Endothelial cell of umbilical vein (primary cell): ENCODE measurements around the gene LRRC46. TPM values are rescaled to one million over a fixed set of nuclear protein-coding genes. Genes with fewer than 3 reads are reported as not detected.

Experiments used
- BruUV-seq: library from RNA; stranded (reverse); fragments of 400-500 nt; replicated peaks from 2 replicates; lab custom pipeline; 2021; lab: Mats Ljungman, UMichigan
- CTCF ChIA-PET: fragments of 300-600, 350-600 bp; sonication (Branson Sonifier 250); formaldehyde crosslinking; loops from one replicate; lab custom pipeline; 2021; ENCODE audit warnings: antibody characterized with exemption, inconsistent platforms; lab: Charles Lee
- POLR2A ChIA-PET: fragments of 300-600, 350-600 bp; sonication (Branson Sonifier 250); formaldehyde crosslinking; loops from one replicate; lab custom pipeline; 2021; ENCODE audit warnings: antibody characterized with exemption, inconsistent platforms; lab: Charles Lee
- DNase-seq: peaks from one replicate; pipeline ENCODE4 v3.0.0-alpha.2; 2011; ENCODE audit warnings: low read depth, low spot score
- FAIRE-seq: peaks from 2 replicates; lab custom pipeline; 2011; peaks lifted over from hg19 to GRCh38; lab: Jason Lieb, UNC
- H2AFZ ChIP-seq: 2 replicates; pipeline ENCODE4 v1.6.0; 2012; ENCODE audit warnings: low read depth, low read length, control low read depth, inconsistent platforms
- H3K27ac ChIP-seq: 2 replicates; pipeline ENCODE4 v1.5.1; 2011; ENCODE audit warnings: low read depth, mild to moderate bottlenecking, control low read depth, low read length, moderate library complexity; ENCODE audit not compliant: insufficient read depth
- H3K27me3 ChIP-seq, 2 experiments: 2 replicates each; pipeline versions ENCODE4 v1.6.0 to v1.6.1; 2011; ENCODE audit warnings: low read length in 2 of 2, mixed read lengths in 1 of 2; ENCODE audit not compliant: control insufficient read depth in 2 of 2, insufficient read depth in 2 of 2
- H3K36me3 ChIP-seq, 2 experiments: 2 replicates in 1 of 2; 3 replicates in 1 of 2; pipeline ENCODE4 v1.5.1; 2011; ENCODE audit warnings: low read length in 2 of 2, mild to moderate bottlenecking in 1 of 2, moderate library complexity in 1 of 2; ENCODE audit not compliant: control insufficient read depth in 2 of 2, insufficient read depth in 2 of 2; ENCODE audit errors: extremely low read depth in 1 of 2
- H3K4me1 ChIP-seq: 3 replicates; pipeline ENCODE4 v1.5.1; 2011; ENCODE audit warnings: mild to moderate bottlenecking, low read length; ENCODE audit not compliant: control insufficient read depth, insufficient read depth; ENCODE audit errors: extremely low read depth
- H3K4me2 ChIP-seq: 2 replicates; pipeline ENCODE4 v1.6.1; 2011; ENCODE audit warnings: low read length, control low read depth, mixed read lengths; ENCODE audit not compliant: insufficient read depth
- H3K4me3 ChIP-seq, 3 experiments: fragments of 200-600 bp in 1 of 3; sonication (generic), shearing (Covaris generic) in 1 of 3; replicated peaks in 1 of 3; 2 replicates each; pipeline ENCODE4 v1.5.1; 2011 to 2016; ENCODE audit warnings: control low read depth in 3 of 3, low read length in 3 of 3, mild to moderate bottlenecking in 2 of 3, inconsistent platforms in 1 of 3, low read depth in 1 of 3, moderate library complexity in 1 of 3; ENCODE audit not compliant: insufficient read depth in 1 of 3
- H3K79me2 ChIP-seq: 2 replicates; pipeline ENCODE4 v1.6.0; 2012; ENCODE audit warnings: low read length, inconsistent platforms; ENCODE audit not compliant: control insufficient read depth, insufficient read depth
- H3K9ac ChIP-seq: replicated peaks from 2 replicates; pipeline ENCODE3; 2011; ENCODE audit warnings: low read length, control low read depth; ENCODE audit not compliant: insufficient read depth; ENCODE audit errors: extremely low read depth
- H3K9me1 ChIP-seq: replicated peaks from 3 replicates; pipeline ENCODE4 v1.6.0; 2011; ENCODE audit warnings: mild to moderate bottlenecking, low read length; ENCODE audit not compliant: control insufficient read depth, insufficient read depth; ENCODE audit errors: extremely low read depth
- H3K9me3 ChIP-seq: replicated peaks from 2 replicates; pipeline ENCODE4 v1.5.1; 2012; ENCODE audit warnings: low read length, inconsistent platforms; ENCODE audit not compliant: control insufficient read depth, insufficient read depth
- H4K20me1 ChIP-seq: replicated peaks from 2 replicates; pipeline ENCODE3; 2011; ENCODE audit warnings: mild to moderate bottlenecking, low read length; ENCODE audit not compliant: control insufficient read depth, insufficient read depth; ENCODE audit errors: extremely low read depth
- CTCF ChIP-seq, 2 donors: IDR thresholded peaks; 1 replicate in 1 of 2; 2 replicates in 1 of 2; pipeline ENCODE4 v1.5.1; 2011; ENCODE audit warnings: low read length in 2 of 2, mild to moderate bottlenecking in 2 of 2, moderate library complexity in 2 of 2, control low read depth in 1 of 2, inconsistent platforms in 1 of 2, low read depth in 1 of 2; ENCODE audit not compliant: insufficient read depth in 1 of 2; ENCODE audit errors: extremely low read depth in 1 of 2
- EZH2 ChIP-seq: IDR thresholded peaks from 2 replicates; pipeline ENCODE4 v1.6.1; 2012; ENCODE audit warnings: borderline replicate concordance, low read depth, mild to moderate bottlenecking, moderate library complexity, low read length, inconsistent platforms; ENCODE audit not compliant: severe bottlenecking
- FOS ChIP-seq: IDR thresholded peaks from 2 replicates; pipeline ENCODE4 v1.6.1; 2011; ENCODE audit warnings: mild to moderate bottlenecking, low read length, moderate library complexity, borderline replicate concordance; ENCODE audit not compliant: insufficient read depth
- GATA2 ChIP-seq: IDR thresholded peaks from 2 replicates; pipeline ENCODE4 v1.7.0; 2011; ENCODE audit warnings: low read depth, mild to moderate bottlenecking, moderate library complexity, mixed read lengths, low read length; ENCODE audit not compliant: insufficient read length, insufficient read depth
- JUN ChIP-seq: IDR thresholded peaks from 2 replicates; pipeline ENCODE4 v1.6.1; 2011; ENCODE audit warnings: borderline replicate concordance, low read depth; ENCODE audit not compliant: insufficient read length, insufficient read depth
- MYC ChIP-seq: IDR thresholded peaks from one replicate; pipeline ENCODE4 v1.6.1; 2011; ENCODE audit warnings: mild to moderate bottlenecking, low read depth, low read length
- POLR2A ChIP-seq: IDR thresholded peaks from 2 replicates; pipeline ENCODE4 v1.6.1; 2012; ENCODE audit warnings: low read depth, mild to moderate bottlenecking, control low read depth, low read length
- POLR2AphosphoS5 ChIP-seq: IDR thresholded peaks from 2 replicates; pipeline ENCODE4 v1.6.1; 2012; ENCODE audit warnings: low read depth, mild to moderate bottlenecking, control low read depth, low read length, moderate library complexity; ENCODE audit not compliant: insufficient read depth
- dilution Hi-C: fragments of 300-500 bp; cut with MboI; formaldehyde crosslinking; loops from one replicate; pipeline ENCODE4 v1.15.0; 2019; ENCODE audit warnings: low sequenced_read_pairs; ENCODE audit not compliant: extremely low pct_ligation_motif_present
- intact Hi-C: fragments of 100-400 bp; cut with micrococcal nuclease; formaldehyde crosslinking; loops from one replicate; pipeline ENCODE4 v1.10.0; 2022
- polyA plus RNA-seq, 4 experiments: library from polyadenylated mRNA; depleted of rRNA in 3 of 4; stranded (reverse) in 3 of 4; unstranded in 1 of 4; fragments of >200 nt; gene quantifications; 2 replicates each; pipeline versions ENCODE4 v1.2.1 to v1.2.3, GENCODE V29; 2011 to 2012; ENCODE audit warnings: missing spikeins in 1 of 4
- total RNA-seq: library from RNA; stranded (reverse); gene quantifications from 2 replicates; pipeline ENCODE4 v1.2.3, GENCODE V29; 2021
- TF ChIP-seq, protein P1 (sequence below): IDR thresholded peaks from 2 replicates; pipeline ENCODE4 v1.6.1; 2011; ENCODE audit not compliant: insufficient read depth, insufficient read length

LRRC46 gene
- total and polyA plus RNA-seq, 2 donors (not counting 3 experiments of a cell fraction or from before 2014, with no cell fraction given), result 0.36 to 0.42 TPM

DNA sequence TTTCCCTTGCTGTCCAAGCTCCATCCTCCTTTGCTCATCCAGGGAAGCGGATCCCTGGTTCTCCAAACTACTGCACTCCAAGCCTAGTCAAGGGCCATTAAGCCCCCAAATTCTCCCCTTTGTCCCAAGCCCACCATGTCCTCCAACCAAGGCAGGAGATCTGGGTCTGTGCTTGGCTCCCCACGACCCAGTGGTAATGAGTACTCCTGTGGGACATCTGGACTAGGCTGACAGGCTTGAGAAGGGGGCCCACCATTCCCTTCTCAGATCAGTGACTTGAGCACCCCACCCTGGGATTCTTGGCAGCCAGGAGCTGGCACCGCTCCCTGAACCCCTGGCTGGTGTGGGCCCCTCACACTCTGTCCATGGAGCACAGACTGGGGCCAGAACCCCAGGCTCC lies 27.0 kb upstream of the LRRC46 start:
- Histone ChIP-seq H3K9me3 (no peaks in the 10 kb centered on the region), H3K79me2 (no peaks in the 10 kb centered on the region), H4K20me1 (no peaks in the 10 kb centered on the region), H3K4me2 (no peak overlapping the region), H3K4me1 (no peaks in the 10 kb centered on the region), H3K36me3 (peaks cover 3 to 23% of the 10 kb centered on the region in 2 experiments), H3K27ac (no peak overlapping the region), H2AFZ (no peak overlapping the region), H3K9me1 (no peaks in the 10 kb centered on the region), H3K4me3 (no peak overlapping the region), H3K27me3 (peaks cover 0 to 2% of the 10 kb centered on the region in 2 experiments), H3K9ac (no peak overlapping the region)
- intact Hi-C loops (loop anchor here (5.0 kb wide), 1 partner anchor 142 kb away; no protein-coding TSS in a partner anchor), dilution Hi-C loops (no loop called here)
- BruUV-seq, result no TSS peak
- ChIA-PET CTCF (interaction anchor here (0.6 to 0.8 kb wide), 2 partner anchors 17 to 30 kb away, joined by 3 read pairs; partner anchors contain the start of gene OSBPL7), POLR2A (no interaction called here)
- TF ChIP-seq POLR2A, result no peak
- FAIRE-seq (no peak), DNase-seq (no peak)

DNA sequence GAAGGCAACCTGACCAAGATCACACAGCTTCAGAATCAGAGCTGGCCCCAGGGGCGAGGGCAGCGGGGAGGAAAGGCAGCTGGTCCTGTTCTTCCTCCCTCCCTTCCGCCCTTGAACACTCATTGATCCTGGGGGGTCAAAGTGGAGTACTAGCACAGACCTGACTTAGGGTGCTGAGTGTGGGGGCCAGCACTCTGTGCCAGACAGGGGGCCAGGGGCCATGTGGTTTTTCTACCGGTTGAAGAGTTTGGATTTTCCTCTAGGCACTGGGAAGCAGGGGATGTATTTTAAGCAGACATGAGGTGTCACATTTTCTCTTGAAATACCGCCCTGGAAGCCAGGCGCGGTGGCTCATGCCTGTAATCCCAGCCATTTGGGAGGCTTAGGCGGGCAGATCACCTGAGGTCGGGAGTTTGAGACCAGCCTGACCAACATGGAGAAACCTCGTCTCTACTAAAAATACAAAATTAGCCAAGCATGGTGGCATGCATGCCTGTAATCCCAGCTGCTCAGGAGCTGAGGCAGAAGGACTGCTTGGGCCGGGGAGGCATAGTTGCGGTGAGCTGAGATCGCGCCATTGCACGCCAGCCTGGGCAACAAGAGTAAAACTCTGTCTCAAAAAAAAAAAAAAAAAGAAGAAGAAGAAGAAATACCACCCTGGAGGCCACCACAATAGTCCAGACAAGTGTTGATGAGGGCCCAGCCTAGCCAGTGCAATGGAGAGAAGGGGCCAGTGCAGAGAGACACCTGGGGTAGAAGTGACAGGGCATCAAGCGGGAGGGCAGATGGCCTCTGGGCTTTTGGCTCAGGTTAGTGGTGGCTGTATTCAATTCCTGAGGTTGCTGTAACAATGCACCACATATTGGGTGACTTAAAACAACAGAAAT lies 25.2 kb upstream of the LRRC46 start:
- no peaks in the 10 kb centered on the region for H3K27me3 ChIP-seq
- ChIA-PET POLR2A (no interaction called here), CTCF (interaction anchor here (0.7 kb wide), 1 partner anchor 212 kb away, joined by 3 read pairs; no protein-coding TSS in a partner anchor)
- H3K36me3 ChIP-seq, result peaks cover 3 to 27% of the 10 kb centered on the region in 2 experiments
- no peaks in the 10 kb centered on the region for H3K9me3 ChIP-seq
- peaks cover 9% of the 10 kb centered on the region for H3K4me1 ChIP-seq
- no peak for DNase-seq
- no peak overlapping the region for H3K27ac ChIP-seq
- no peak overlapping the region for H3K9ac ChIP-seq
- no peak for FAIRE-seq
- TF ChIP-seq GATA2 (no peak), MYC (no peak), POLR2AphosphoS5 (no peak), FOS (no peak), POLR2A (no peak), JUN (no peak), EZH2 (no peak), CTCF (IDR thresholded peaks at IDR 0.05; ENCODE audit: extremely low read depth in 1 of 2, insufficient read depth in 1 of 2, low read depth in 1 of 2, low read length in 2 of 2) (no peak)
- TF ChIP-seq, protein P1, sequence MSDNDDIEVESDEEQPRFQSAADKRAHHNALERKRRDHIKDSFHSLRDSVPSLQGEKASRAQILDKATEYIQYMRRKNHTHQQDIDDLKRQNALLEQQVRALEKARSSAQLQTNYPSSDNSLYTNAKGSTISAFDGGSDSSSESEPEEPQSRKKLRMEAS, result no peak
- H4K20me1 ChIP-seq, result no peaks in the 10 kb centered on the region
- no peak overlapping the region for H2AFZ ChIP-seq
- dilution Hi-C loops (no loop called here), intact Hi-C loops (no loop called here)
- BruUV-seq, result no TSS peak
- H3K79me2 ChIP-seq, result no peaks in the 10 kb centered on the region
- no peaks in the 10 kb centered on the region for H3K9me1 ChIP-seq
- no peak overlapping the region for H3K4me3 ChIP-seq
- H3K4me2 ChIP-seq, result no peak overlapping the region
